NCI-H2029 treated with DMSO at 0.1 percent for 48 hours (cell line): ENCODE data around the gene JADE1.
A peak's percentile ranks its signal among the peaks of the same experiment; 100 is the strongest.

Experiments
- DNase-seq: peaks from one replicate; lab custom pipeline; 2025; lab: John Stamatoyannopoulos, UW

The JADE1 gene

DNA sequence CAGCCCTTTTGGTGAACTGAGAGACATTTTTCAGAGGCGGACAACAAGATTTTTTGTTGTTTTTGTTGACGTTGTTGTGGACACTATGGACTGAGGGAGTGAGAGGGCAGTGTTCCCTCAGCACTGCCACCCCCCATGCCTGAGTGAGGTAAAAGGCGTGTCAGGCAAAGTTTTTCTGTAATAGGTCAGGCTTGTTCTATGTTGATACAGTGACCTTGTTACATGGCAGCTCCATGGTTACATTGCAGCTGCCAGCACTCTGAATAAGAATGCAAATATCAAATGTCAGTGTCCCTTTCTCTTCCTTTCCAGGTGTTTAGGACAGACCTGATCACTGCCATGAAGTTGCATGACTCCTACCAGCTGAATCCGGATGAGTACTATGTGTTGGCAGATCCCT is 36.6 kb downstream of the JADE1 start:
- DNase-seq, result peak; percentile 77

- DNase-seq, result peak; percentile 35
Observed at GRCh38 chr4:128847082-128847724, 37.7 kb downstream of the JADE1 start.

- DNase-seq, result no peak
Observed at GRCh38 chr4:128848461-128848860, 39.0 kb downstream of the JADE1 start.

DNA sequence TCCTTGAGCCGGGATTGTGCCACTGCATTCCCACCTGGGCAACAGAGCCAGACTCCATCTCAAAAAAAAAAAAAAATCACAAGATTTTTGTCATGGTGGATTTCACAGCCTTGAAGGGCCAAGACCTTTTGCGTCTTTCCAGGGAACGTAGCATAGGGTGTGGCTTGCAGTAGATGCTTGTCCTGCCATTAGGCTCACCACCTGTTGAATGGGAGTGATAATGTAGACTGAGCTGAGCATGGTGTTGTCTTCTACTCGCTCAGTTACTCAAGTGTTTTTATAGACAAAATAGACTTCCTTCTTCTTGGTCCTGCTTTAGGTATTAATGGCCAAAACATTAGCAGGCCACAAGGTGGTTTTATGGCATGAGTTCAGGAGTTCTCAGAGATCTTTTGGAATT is 40.8 kb downstream of the JADE1 start:
- DNase-seq, result no peak

DNA sequence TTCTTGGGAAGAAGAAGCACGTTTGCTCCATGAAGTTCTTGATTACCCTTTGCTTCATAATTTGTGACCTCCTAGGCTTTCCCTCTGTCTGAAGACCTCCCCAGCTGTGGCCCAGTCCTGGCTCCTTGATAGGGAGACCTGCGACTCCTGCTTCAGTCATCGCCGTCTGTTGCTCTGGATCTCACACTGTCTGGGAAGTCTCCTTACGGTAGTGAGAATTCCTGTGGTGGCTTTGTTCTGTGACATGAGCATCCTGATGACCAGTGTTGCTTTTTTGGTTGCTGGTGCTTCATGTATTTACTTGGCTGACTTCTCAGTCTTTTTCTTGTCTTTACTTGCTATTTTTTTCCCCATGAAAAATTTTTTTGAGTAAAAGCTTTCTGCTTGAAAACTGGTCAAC is 44.2 kb downstream of the JADE1 start:
- DNase-seq, result no peak

GRCh38 chr4:128854433-128854832 is 44.9 kb downstream of the JADE1 start:
- no peak for DNase-seq

DNA sequence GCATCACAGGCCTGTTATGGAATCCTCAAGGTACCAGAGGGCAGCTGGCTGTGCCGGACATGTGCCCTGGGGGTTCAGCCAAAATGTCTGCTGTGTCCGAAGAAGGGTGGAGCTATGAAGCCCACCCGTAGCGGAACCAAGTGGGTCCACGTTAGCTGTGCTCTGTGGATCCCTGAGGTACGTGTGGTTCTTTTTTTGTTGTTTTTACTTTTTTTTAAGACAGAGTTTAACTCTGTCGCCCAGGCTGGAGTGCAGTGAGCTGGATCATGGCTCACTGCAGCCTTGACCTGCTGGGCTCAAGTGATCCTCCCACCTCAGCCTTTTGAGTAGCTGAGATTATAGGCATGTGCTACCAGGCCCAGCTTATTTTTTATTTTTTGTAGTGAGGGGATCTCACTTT is 46.1 kb downstream of the JADE1 start:
- DNase-seq, result no peak

GRCh38 chr4:128856246-128856645 is 46.7 kb downstream of the JADE1 start:
- no peak for DNase-seq

GRCh38 chr4:128858879-128859671 is 49.6 kb downstream of the JADE1 start:
- no peak for DNase-seq

DNA sequence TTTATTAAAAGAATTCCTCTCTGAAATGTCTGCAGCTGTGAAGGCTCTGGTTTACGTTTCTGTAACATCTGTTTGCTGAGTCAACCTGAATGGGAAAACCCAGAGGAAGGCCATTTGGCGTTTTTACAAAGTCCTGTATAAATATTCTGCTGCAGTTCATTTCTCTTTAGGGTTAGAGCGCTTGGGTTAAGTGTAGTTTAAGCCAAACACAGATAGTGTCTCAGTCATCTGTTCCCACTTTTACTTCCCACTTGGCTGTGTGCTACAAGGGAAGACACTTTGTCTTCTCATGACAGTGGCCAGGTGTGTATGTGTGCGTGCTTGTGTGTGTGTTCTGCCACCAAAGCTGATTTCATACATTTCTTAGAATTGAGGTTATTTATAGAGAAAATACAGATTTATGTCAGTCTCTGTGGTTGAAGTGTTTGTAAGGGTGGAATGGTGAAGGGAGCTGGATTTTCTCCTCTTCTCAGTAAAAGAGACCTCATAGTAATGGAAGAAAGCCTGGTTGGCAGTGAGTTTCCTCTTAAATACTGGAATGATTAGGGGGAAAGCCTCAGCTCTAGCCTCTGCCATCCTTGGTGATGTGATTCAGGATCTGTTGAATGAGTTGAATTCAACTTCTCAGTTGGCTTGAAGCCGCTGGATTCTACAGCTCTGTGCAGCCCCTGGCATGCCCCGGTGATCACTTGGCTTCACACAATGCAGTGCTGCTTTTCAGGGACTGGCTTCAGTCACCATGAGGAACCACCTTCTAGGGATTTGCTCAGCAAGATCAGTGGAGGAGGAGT is 50.6 kb downstream of the JADE1 start:
- no peak for DNase-seq

- no peak for DNase-seq
Observed at GRCh38 chr4:128861856-128862518, 52.5 kb downstream of the JADE1 start.

- no peak for DNase-seq
Observed at GRCh38 chr4:128862608-128863311, 53.3 kb downstream of the JADE1 start.

DNA sequence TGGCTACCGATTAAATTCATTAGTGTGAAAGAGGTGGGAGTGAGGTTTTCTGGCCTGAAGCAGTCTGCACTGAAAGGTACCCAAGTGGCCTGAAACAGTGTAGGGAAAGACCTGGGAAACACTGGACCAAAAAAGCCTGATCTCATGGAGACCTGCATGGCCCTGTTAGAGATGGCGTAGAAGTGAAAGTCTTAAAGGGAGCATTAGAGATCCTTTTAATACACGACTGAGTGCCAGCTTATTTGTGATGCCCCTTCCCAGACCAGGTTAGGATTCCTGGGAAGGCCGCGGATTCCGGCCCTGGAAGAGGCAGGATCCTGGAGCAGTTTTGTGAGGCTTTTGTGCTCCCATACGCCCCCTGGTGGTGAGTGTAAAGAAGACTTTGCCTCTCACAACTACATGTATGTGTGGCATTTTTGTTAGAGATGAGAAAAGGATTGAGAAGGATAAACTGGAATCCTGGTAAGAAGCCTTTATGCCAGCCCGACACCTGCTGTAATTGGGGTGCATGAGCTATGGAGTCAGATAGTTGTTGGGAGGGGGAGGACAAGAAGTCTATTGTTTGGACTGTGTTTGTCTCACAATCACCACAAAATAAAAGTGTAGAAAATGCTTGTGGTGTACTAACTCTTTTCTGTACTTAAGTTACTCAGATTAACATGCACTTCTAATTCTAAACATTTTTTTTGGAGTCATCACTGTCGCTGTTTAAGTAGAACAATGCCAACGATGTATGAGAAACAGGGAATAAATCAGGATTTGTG is 54.0 kb downstream of the JADE1 start:
- DNase-seq, result peak; percentile 44

GRCh38 chr4:128865132-128865531 is 55.6 kb downstream of the JADE1 start:
- no peak for DNase-seq

GRCh38 chr4:128866269-128866668 is 56.8 kb downstream of the JADE1 start:
- no peak for DNase-seq

- DNase-seq, result no peak
Observed at GRCh38 chr4:128866691-128867090, 57.2 kb downstream of the JADE1 start.

- no peak for DNase-seq
Observed at GRCh38 chr4:128868758-128869157, 59.3 kb downstream of the JADE1 start.

DNA sequence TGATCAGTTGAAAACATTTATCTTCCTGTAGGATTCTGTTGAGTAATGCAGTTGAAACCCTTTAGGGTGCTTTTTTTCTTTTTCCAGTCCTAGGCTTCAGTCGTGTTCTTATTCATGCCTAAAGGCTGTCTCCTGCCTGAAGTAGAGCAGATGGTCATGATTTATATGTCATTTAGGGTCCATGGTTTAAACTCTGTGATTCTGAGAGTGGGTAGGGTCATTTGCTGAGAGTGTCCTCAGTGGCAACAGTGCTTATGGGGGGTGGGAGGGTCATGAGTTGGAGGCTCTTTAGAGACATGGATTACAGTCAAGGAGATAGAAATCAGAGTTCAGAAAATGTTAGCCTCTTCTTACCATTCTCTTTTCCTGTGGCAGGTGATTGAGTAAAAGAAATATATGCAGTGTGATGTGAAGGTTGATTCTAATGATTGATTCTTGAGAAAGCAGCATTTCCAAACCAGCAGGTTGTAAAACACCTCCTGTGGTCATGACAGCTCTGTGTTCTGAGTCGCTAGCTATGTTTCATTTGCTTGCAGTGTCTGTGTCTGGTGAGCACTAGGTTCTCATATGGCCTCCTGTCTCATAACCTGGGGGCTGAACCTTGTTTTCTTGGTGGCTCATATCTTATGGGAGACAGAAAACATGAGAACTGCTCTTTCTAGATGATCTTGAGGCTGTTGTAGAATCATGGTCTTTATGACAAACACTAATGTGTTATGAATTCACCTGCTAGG is 60.4 kb downstream of the JADE1 start:
- DNase-seq, result no peak

- no peak for DNase-seq
Observed at GRCh38 chr4:128871948-128872347, 62.4 kb downstream of the JADE1 start.

DNA sequence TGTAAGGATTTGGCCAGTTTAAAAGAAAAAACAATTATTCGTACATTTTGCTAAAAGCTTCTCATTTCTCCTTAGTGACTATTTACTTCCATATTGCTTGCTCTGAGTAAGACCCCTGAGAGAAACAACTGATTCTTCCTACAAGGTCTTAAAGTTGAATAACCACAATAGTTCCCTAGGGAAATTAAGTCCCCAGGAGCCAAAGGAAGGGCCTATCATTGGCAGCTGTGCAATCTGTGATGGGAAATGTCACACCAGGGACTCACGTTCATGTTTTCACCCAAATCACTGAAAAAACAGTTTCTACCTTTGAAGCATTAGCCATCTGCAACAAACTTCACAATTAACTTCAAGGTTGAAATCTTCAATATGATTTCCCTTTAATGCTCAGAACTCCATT is 66.7 kb downstream of the JADE1 start:
- DNase-seq, result no peak
